Spleen (tissue), 7 donors: Measurements from ENCODE around the gene DDAH1.

Source experiments
- POLR2AphosphoS5 ChIP-seq, 3 donors: sonication (generic); formaldehyde crosslinking; IDR thresholded peaks; one replicate each; pipeline ENCODE4 v1.5.1; 2017; ENCODE audit warnings: antibody characterized with exemption in 3 of 3
- TF ChIP-seq, protein P1 (sequence below), 11 experiments: fragments of 200-600 bp in 7 of 11; fragments of 450-650 bp in 4 of 11; sonication (generic) in 4 of 11; IDR thresholded peaks in 8 of 11; conservative IDR thresholded peaks in 3 of 11; 1 replicate in 7 of 11; 2 replicates in 4 of 11; pipeline versions ENCODE4 v1.4.0 to v1.8.0; 2016 to 2021; ENCODE audit warnings: antibody characterized with exemption in 11 of 11, inconsistent platforms in 4 of 11, mild to moderate bottlenecking in 1 of 11
- donor health status: DM: no; HTN: no; CAD: no; lungs with moderate emphysema.
- donor health status: DM: no; HTN: no; CAD: no.
- donor health status: DM: no; HTN: no; CAD: no.

DNA sequence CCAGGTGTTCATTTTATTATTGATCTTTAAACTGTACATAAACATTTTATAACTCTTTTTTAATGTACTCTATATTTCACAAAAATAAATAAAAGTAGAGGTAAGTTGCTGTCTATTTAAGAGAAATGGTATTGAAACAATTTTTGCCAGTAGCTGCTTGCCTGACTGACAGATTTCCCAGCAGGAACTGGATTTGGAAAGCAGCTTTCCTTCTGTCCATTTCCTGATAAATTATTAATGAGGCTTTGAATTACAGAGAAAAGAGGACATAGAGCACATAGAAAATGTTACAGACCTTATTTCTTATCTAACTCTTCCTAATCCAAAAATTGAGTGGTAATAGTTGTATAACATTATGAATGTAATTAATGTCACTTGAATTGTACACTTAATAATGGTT lies 108.8 kb downstream of the DDAH1 start:
- TF ChIP-seq, protein P1, sequence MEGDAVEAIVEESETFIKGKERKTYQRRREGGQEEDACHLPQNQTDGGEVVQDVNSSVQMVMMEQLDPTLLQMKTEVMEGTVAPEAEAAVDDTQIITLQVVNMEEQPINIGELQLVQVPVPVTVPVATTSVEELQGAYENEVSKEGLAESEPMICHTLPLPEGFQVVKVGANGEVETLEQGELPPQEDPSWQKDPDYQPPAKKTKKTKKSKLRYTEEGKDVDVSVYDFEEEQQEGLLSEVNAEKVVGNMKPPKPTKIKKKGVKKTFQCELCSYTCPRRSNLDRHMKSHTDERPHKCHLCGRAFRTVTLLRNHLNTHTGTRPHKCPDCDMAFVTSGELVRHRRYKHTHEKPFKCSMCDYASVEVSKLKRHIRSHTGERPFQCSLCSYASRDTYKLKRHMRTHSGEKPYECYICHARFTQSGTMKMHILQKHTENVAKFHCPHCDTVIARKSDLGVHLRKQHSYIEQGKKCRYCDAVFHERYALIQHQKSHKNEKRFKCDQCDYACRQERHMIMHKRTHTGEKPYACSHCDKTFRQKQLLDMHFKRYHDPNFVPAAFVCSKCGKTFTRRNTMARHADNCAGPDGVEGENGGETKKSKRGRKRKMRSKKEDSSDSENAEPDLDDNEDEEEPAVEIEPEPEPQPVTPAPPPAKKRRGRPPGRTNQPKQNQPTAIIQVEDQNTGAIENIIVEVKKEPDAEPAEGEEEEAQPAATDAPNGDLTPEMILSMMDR (IDR thresholded peaks at IDR 0.05 in 8 of 11, conservative IDR thresholded peaks at IDR 0.05 in 3 of 11) = no peak
- TF ChIP-seq POLR2AphosphoS5 (IDR thresholded peaks at IDR 0.05) = no peak
